Measurements from ENCODE around the gene GRIN2D. TPM values are rescaled to one million over a fixed set of nuclear protein-coding genes. Genes with fewer than 3 reads are reported as not detected.
A peak's percentile ranks its signal among the peaks of the same experiment; 100 is the strongest.
"Not testable (repeated sequence)": the region's sequence is repeated elsewhere in the genome, so short reads cannot be mapped to it uniquely, and the experiment has no call there.

The GRIN2D gene
- total RNA-seq, 1 experiment from 2014 or later = 5.4 TPM

- in situ Hi-C loops (cut with HindIII; ENCODE audit: low sequenced_read_pairs) = no loop called here
- no peak for DNase-seq (ENCODE audit: low spot score)
These were observed 24.5 kb upstream of the GRIN2D start for GRCh38 chr19:48368936-48369335.

DNA sequence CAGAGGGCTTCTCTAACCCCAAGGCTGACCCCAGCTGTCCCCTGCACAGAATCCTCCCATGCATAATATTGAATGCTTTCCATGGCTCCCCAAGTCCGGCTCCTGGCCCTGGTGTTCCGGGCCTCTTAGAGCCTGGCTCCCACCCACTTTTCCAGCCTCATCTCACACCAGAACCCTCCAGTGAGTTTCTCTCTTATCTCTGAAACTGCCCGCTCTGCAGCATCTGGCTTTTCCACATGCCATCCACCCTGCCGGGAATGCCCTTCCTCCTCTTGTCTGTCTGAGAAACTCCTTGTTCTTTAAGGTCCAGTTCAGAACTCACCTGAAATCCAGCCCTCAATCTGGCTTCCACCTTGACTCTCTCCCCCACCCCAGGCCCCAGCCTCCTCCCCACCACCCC is 22.5 kb upstream of the GRIN2D start:
- no peak for DNase-seq (ENCODE audit: low spot score)

DNA sequence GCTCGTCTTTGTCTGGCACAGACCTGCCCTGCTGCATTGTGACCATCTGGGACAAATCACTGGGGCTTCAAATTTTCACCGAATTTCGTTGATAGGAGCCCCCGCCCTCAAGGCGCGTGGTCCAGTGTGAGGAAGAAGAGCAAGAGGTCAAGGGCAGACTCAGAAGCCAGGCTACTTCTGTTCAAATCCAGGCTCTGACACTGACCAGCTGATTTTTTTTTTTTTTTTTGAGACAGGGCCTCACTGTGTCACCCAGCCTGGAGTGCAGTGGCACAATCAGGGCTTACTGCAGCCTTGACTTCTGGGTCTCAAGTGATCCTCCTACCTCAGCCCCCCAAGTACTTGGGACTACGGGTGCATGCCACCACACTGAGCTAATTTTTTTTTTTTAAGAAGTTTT is 22.1 kb upstream of the GRIN2D start:
- in situ Hi-C loops (cut with HindIII; ENCODE audit: low sequenced_read_pairs) = no loop called here
- DNase-seq (ENCODE audit: low spot score) = no peak

More for the DNA sequence above, 22.5 kb upstream of the GRIN2D start:
- in situ Hi-C loops (cut with HindIII; ENCODE audit: low sequenced_read_pairs) = no loop called here

DNA sequence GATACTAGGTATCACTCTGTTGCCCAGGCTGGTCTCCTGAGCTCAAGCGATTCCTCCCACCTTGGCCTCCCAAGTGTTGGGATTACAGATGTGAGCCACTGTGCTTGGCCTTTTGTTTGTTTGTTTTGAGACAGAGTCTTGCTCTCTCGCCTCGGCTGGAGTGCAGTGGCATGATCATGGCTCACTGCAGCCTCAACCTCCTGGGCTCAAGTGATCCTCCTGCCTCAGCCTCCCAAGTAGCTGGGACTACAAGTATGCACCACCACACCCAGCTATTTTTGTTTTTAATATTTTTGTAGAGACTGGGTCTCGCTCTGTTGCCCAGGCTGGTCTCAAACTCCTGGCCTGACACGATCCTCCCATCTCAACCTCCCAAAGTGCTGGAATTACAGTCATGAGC is 21.7 kb upstream of the GRIN2D start:
- DNase-seq (ENCODE audit: low spot score); in situ Hi-C loops (cut with HindIII; ENCODE audit: low sequenced_read_pairs): not testable (repeated sequence)

- DNase-seq (ENCODE audit: low spot score) = peak; percentile 59
- in situ Hi-C loops (cut with HindIII; ENCODE audit: low sequenced_read_pairs) = no loop called here
These were observed 20.6 kb upstream of the GRIN2D start for GRCh38 chr19:48372904-48373303.

- in situ Hi-C loops (cut with HindIII; ENCODE audit: low sequenced_read_pairs) = no loop called here
- no peak for DNase-seq (ENCODE audit: low spot score)
These were observed 19.9 kb upstream of the GRIN2D start for GRCh38 chr19:48373567-48373966.

- in situ Hi-C loops (cut with HindIII; ENCODE audit: low sequenced_read_pairs) = no loop called here
- no peak for DNase-seq (ENCODE audit: low spot score)
These were observed 15.3 kb upstream of the GRIN2D start for GRCh38 chr19:48378194-48378570.

DNA sequence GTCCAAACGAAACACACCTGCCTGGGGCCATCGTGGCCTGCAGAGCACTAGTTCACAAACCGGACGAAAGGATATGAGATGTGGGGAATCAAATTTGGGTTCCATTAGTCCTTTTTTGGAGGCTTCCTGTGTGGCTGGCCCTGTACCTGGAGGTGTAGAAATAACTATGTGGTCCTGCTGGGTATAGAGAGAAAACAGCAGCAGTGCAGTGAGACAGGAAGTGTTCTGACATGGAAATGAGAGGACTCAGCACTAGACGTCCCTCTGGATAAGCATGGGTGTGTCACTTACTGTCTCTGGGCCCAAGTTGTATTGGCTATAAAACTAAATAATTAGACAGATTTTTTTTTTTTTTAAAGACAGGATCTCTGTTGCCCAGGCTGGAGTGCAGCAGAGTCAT is 14.4 kb upstream of the GRIN2D start:
- in situ Hi-C loops (cut with HindIII; ENCODE audit: low sequenced_read_pairs) = no loop called here
- DNase-seq (ENCODE audit: low spot score) = no peak

DNA sequence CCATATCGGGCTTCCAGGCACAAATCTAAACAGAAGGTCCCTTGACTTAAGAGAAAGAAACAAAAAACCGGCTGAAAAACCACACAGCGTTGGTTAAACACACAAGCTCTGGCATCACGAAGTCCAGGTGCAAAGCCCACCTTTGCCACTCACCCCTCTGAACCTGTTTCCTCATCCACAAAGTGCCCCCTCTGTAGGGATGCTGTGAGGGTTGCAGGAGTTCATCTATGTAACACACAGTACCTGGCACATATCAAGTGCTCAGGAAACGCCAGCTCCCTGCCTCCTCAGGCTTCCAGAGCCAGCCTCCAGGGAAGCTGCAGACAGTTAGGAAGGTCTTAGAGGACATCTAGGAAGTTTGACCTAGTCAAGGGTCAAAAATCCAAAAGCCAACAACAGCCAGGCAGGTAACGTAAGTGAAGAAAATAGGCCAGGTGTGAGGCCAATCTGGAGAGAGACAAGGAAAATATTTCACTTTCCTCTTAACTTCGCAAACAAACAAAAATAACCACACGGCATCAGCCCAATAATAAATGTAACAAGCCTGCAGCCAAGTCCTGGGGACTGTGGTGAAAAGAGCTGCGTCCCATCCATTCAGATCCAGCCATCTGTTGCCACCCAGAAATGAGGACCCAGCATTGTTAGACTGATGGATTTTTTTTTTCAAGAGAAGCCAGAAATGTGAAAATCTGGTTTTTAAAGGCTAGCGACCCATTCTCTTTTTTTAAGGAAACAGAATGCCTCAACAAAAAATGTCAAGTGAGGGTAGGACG is 12.1 kb upstream of the GRIN2D start:
- peak; percentile 50 for DNase-seq (ENCODE audit: low spot score)
- in situ Hi-C loops (cut with HindIII; ENCODE audit: low sequenced_read_pairs) = no loop called here

- in situ Hi-C loops (cut with HindIII; ENCODE audit: low sequenced_read_pairs) = no loop called here
- DNase-seq (ENCODE audit: low spot score) = no peak
These were observed 11.2 kb upstream of the GRIN2D start for GRCh38 chr19:48382286-48382685.

DNA sequence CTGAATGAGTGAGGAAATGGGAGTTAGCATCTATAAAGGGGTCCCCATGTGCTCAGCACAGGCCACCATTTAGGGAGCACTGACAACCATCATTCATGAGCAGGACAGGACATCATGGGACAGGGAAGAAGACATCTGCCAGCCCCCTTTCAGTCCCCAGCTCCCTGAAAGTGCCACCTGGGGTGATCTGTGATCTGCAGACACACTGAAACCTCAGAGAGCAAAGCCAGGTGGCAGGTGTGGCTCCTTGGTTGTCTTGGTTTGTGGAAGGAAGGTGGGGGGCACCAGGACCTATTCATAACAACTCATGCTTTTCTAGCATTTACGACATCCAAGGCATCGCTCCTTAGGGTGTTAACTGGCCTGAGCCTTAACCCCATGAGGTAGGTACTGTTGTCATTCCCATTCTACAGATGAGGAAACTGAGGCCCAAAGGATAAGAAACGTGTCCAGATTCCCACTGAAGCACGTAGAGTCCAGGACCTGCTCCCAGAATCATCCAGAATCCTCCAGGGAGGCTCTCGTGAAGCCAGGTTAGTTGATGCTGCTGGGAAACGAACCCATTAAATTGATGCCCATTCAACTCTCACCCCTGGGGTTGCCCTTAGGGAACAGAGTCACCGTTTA is 7.9 kb upstream of the GRIN2D start:
- in situ Hi-C loops (cut with HindIII; ENCODE audit: low sequenced_read_pairs) = no loop called here
- DNase-seq (ENCODE audit: low spot score) = no peak

GRCh38 chr19:48386981-48387380 is 6.5 kb upstream of the GRIN2D start:
- in situ Hi-C loops (cut with HindIII; ENCODE audit: low sequenced_read_pairs) = no loop called here
- no peak for DNase-seq (ENCODE audit: low spot score)

GRCh38 chr19:48390188-48391099 is 3.0 kb upstream of the GRIN2D start:
- peak; percentile 46 for DNase-seq (ENCODE audit: low spot score)
- in situ Hi-C loops (cut with HindIII; ENCODE audit: low sequenced_read_pairs) = no loop called here

DNA sequence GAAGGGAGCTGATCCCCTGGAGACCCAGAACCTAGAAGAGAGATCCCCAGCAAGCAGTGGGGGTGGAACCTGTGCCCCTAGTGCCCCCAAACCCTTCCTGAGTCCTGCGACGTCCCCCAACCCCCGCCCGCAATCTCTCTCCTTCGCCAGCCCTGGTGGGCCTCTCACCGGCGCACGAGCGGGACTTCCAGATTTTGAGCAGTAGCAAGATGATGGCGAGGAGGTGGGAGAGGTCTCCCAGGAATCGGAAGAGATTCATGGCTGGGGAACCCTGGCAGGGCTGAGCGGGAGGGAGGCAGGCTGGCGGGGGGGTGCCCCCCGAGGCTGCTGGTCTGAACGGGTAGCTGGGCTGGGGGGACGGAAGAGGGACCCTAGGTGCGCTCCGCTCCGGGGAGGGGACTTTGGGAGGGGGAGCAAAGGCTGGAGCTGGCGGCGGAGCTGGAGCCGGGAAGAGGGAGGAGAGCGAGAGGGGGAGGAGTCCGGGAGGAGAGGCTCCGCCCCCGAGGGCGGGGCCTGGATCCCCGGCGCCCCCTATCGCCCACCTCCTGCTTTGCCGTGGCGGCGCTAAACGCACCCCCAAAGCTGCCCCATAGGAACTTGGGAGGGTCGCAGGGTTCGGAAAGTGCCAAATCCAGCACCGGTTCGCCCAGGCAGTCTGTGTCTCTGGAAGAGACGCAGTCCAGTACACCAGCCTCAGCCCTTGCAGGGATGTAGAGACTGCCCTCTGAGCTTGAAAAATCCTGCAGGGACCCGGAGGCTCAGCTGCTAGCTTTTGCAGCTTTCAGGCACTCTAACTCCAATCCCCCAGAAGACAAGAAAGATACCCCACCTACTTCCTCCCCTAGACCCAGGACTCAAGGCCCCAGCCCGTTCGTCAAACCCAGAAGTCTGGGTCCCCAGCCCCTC is 2.1 kb upstream of the GRIN2D start, which contains the start of gene KDELR1:
KDELR1 (minus strand) TSS at position 452 of the 906 bp plus-strand sequence; CDS start at position 259, 193 bp downstream.
- in situ Hi-C loops (cut with HindIII; ENCODE audit: low sequenced_read_pairs) = no loop called here
- peak; percentile 86 for DNase-seq (ENCODE audit: low spot score)

- DNase-seq (ENCODE audit: low spot score); in situ Hi-C loops (cut with HindIII; ENCODE audit: low sequenced_read_pairs): not testable (repeated sequence)
These were observed 1.5 kb upstream of the GRIN2D start for GRCh38 chr19:48392006-48392344.

GRCh38 chr19:48392860-48393558 is 459 bp upstream of the GRIN2D start:
- in situ Hi-C loops (cut with HindIII; ENCODE audit: low sequenced_read_pairs) = no loop called here
- peak; percentile 27 for DNase-seq (ENCODE audit: low spot score)

- DNase-seq (ENCODE audit: low spot score) = no peak
- in situ Hi-C loops (cut with HindIII; ENCODE audit: low sequenced_read_pairs) = no loop called here
These were observed 1.1 kb downstream of the GRIN2D start for GRCh38 chr19:48394331-48395169.

- in situ Hi-C loops (cut with HindIII; ENCODE audit: low sequenced_read_pairs) = no loop called here
- no peak for DNase-seq (ENCODE audit: low spot score)
These were observed 1.6 kb downstream of the GRIN2D start for GRCh38 chr19:48395170-48395455.

Measured in G401 (cell line).